ENCODE data around the gene PRTN3.

DNA sequence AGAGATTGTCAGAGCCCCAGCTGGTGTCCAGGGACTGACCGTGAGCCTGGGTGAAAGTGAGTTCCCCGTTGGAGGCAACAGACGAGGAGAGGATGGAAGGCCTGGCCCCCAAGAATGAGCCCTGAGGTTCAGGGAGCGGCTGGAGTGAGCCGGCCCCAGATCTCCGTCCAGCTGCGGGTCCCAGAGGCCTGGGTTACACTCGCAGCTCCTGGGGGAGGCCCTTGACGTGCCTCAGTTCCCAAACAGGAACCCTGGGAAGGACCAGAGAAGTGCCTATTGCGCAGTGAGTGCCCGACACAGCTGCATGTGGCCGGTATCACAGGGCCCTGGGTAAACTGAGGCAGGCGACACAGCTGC, 10.2 kb downstream of the PRTN3 start:
- TF ChIP-seq EZH2 (IDR thresholded peaks at IDR 0.05; ENCODE audit: borderline replicate concordance, low read length), result no peak
- TF ChIP-seq, protein P1, sequence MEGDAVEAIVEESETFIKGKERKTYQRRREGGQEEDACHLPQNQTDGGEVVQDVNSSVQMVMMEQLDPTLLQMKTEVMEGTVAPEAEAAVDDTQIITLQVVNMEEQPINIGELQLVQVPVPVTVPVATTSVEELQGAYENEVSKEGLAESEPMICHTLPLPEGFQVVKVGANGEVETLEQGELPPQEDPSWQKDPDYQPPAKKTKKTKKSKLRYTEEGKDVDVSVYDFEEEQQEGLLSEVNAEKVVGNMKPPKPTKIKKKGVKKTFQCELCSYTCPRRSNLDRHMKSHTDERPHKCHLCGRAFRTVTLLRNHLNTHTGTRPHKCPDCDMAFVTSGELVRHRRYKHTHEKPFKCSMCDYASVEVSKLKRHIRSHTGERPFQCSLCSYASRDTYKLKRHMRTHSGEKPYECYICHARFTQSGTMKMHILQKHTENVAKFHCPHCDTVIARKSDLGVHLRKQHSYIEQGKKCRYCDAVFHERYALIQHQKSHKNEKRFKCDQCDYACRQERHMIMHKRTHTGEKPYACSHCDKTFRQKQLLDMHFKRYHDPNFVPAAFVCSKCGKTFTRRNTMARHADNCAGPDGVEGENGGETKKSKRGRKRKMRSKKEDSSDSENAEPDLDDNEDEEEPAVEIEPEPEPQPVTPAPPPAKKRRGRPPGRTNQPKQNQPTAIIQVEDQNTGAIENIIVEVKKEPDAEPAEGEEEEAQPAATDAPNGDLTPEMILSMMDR (conservative IDR thresholded peaks at IDR 0.05 in 1 of 2, IDR thresholded peaks at IDR 0.05 in 1 of 2; ENCODE audit: extremely low read depth in 1 of 2, insufficient read depth in 1 of 2, low read depth in 1 of 2, low read length in 2 of 2), result no peak

Measured in mammary epithelial cell (primary cell).